Bone marrow (tissue), 2 donors: ENCODE measurements around the gene KCNS1.

Experiments used
- DNase-seq, 2 donors: peaks; one replicate each; lab custom pipeline; 2025; lab: John Stamatoyannopoulos, UW

The KCNS1 gene

DNA sequence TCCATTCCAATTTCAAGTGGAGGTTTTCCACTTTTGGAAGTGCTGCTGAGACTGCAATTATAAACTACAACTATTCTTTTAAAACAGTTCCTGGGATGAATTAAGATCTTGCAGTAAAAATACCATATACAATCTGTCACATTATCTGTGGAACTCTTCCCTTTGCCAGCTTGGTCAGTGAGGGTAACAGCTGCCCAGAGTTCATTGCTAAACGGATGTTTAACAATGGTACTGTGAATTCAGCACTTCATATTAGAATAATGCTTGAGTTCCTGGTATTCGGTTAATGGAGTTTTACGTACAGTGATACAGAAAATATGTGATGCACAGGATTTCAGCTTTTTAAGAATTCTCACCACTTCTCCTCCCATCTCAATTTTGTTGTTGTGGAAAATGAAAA, 51.5 kb downstream of the KCNS1 start:
- DNase-seq: no peak

DNA sequence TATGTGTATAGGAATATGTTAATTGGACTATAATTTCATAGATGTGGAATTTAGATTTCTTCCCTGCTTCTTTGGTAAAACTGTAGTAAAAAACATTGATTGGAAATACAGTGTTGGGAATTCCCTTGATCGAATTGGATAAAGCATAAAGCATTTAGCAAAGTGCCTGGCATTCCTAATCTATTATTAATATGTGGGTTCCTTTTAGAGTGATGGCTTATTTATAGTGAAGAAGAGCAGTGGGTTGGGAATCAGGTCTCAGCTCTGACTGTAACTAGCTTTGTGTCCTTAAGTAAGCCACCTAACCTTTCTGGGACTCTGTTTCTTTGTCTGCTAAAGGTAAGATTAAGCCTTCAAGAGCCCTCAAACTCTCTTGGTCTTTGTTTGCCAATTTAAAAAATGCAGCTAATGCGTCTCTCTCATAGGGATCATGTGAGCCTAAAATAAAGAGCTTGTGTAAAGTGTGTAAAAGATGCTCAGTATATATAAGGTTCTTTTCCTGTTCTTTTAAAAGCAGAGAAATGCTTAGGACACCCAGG, 53.3 kb downstream of the KCNS1 start:
- DNase-seq: no peak

DNA sequence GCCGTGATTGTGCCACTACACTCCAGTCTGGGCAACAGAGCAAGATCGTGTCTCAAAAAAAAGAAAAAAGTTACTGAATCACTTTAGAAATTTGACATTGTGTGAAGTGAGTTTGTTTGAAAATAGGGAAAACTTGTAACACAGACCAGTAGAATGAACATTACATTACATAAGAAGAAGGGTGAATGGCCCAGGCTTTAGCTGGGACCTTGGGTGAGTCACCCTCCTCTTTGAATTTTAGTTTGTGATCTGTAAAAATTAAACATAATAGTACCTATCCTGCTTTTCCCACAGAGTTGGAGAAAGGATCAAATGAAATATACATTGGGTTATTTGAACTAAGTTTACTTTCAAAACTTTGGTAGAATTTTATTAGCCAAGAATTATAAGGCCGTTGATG, 56.3 kb downstream of the KCNS1 start:
- DNase-seq: no peak

DNA sequence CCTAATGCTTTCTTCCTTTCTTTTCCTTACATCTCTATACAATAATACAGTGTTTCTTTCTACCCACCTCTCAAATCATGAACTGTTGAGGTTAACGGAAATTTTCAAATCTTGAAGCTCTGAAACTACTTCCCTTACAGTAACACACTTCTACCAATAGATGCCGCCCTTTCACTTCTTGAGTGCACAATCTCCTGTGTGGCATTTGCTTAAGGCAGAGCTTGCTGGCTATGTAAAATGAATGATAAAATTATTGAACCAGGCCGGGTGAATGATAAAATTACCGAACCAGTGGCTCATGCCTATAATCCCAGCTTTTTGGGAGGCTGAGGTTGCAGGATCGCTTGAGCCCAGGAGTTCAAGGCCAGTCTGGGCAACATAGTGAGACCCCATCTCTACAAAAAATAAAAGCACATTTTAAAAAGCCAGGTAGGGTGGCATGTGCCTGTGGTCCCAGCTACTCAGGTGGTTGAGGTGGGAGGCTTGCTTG, 56.8 kb downstream of the KCNS1 start:
- peak in 1 of 2 donors; percentile 29 for DNase-seq

DNA sequence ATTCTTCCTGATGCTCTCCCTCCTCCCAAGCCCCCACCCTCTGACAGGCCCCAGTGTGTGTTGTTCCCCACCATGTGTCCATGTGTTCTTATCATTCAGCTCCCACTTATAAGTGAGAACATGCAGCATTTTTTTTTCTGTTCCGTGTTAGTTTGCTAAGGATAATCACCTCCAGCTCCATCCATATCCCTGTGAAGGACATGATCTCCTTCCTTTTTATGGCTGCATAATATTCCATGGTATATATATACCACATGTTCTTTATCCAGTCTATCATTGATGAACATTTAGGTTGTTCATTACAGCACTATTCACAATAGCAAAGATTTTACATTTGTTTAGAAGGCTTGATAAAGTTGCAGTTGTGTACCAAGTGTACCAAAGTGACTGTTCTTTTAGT, 57.9 kb downstream of the KCNS1 start:
- DNase-seq: no peak
